Vagina (tissue), 2 donors: ENCODE data around the gene RAPGEF3. TPM values are rescaled to one million over a fixed set of nuclear protein-coding genes. Genes with fewer than 3 reads are reported as not detected.

Source experiments
- DNase-seq, 2 donors: peaks; one replicate each; pipeline ENCODE4 v3.0.0-alpha.2; 2017; ENCODE audit errors: extremely low spot score in 2 of 2
- H3K27ac ChIP-seq: fragments of 200-600 bp; sonication (generic); one replicate; pipeline ENCODE4 v1.5.1; 2019
- H3K27me3 ChIP-seq: fragments of 200-600 bp; sonication (generic); one replicate; pipeline ENCODE4 v1.5.1; 2019
- H3K36me3 ChIP-seq, 2 donors: fragments of 200-600 bp; sonication (generic); one replicate each; pipeline ENCODE4 v1.5.1; 2017 to 2019
- H3K4me1 ChIP-seq: fragments of 200-600 bp; sonication (generic); one replicate; pipeline ENCODE4 v1.5.1; 2019
- H3K4me3 ChIP-seq, 2 donors: fragments of 200-600 bp; sonication (generic); 1 replicate in 1 of 2; 2 replicates in 1 of 2; pipeline ENCODE4 v1.5.1; 2016 to 2019
- H3K9me3 ChIP-seq: fragments of 200-600 bp; sonication (generic); one replicate; pipeline ENCODE4 v1.5.1; 2019
- POLR2A ChIP-seq, 2 donors: fragments of 450-650 bp; IDR thresholded peaks; one replicate each; pipeline ENCODE4 v1.6.1; 2017; ENCODE audit warnings: antibody characterized with exemption in 2 of 2, mild to moderate bottlenecking in 2 of 2, moderate library complexity in 2 of 2
- POLR2AphosphoS5 ChIP-seq, 2 donors: sonication (generic); formaldehyde crosslinking; IDR thresholded peaks; one replicate each; pipeline ENCODE4 v1.9.0; 2017; ENCODE audit warnings: antibody characterized with exemption in 2 of 2, mild to moderate bottlenecking in 2 of 2, low read depth in 1 of 2; ENCODE audit not compliant: insufficient read depth in 1 of 2
- intact Hi-C: fragments of 100-400 bp; cut with DNase I; formaldehyde crosslinking; loops from one replicate; pipeline ENCODE4 v1.15.1; 2023
- total RNA-seq: library from RNA; depleted of rRNA; stranded (reverse); fragments of >200 nt; gene quantifications from one replicate; pipeline ENCODE4 v1.2.3, GENCODE V29; 2016
- TF ChIP-seq, protein P1 (sequence below), 3 experiments: fragments of 450-650 bp in 2 of 3; fragments of 200-600 bp in 1 of 3; sonication (generic) in 1 of 3; IDR thresholded peaks; one replicate each; pipeline ENCODE4 v1.5.1; 2017 to 2019; ENCODE audit warnings: antibody characterized with exemption in 3 of 3, mild to moderate bottlenecking in 2 of 3, moderate library complexity in 2 of 3

RAPGEF3 gene
- total RNA-seq, 1 donor from 2014 or later: 52.3 TPM

DNA sequence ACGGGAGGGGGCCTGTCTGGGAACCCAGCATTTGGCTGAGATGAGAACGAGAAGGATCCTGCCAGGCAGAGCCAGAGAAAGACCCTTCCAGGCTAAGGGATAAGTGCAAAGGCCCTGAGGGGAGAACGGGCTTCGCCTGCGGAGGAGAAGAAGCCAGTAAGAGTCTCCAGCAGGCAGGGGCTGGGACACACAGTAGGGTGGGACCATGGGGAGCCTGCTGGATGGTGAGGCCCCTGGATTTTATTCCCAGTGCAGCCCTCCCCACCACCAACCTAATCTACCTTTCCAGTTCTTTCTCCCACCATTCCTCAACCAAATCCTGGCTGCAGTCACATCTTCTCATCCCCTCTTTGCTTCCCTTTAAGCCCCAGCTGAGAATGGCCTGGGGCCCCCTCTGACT, 12.6 kb downstream of the RAPGEF3 start:
- intact Hi-C loops: no loop called here
- no peak for DNase-seq
- TF ChIP-seq, protein P1, sequence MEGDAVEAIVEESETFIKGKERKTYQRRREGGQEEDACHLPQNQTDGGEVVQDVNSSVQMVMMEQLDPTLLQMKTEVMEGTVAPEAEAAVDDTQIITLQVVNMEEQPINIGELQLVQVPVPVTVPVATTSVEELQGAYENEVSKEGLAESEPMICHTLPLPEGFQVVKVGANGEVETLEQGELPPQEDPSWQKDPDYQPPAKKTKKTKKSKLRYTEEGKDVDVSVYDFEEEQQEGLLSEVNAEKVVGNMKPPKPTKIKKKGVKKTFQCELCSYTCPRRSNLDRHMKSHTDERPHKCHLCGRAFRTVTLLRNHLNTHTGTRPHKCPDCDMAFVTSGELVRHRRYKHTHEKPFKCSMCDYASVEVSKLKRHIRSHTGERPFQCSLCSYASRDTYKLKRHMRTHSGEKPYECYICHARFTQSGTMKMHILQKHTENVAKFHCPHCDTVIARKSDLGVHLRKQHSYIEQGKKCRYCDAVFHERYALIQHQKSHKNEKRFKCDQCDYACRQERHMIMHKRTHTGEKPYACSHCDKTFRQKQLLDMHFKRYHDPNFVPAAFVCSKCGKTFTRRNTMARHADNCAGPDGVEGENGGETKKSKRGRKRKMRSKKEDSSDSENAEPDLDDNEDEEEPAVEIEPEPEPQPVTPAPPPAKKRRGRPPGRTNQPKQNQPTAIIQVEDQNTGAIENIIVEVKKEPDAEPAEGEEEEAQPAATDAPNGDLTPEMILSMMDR (IDR thresholded peaks at IDR 0.05): no peak
- TF ChIP-seq POLR2A (IDR thresholded peaks at IDR 0.05): no peak
- Histone ChIP-seq H3K4me3 (no peak overlapping the region), H3K36me3 (peaks cover 0 to 5% of the 10 kb centered on the region in 2 donors), H3K4me1 (peaks cover 6% of the 10 kb centered on the region), H3K9me3 (no peaks in the 10 kb centered on the region), H3K27me3 (no peaks in the 10 kb centered on the region), H3K27ac (no peak overlapping the region)

DNA sequence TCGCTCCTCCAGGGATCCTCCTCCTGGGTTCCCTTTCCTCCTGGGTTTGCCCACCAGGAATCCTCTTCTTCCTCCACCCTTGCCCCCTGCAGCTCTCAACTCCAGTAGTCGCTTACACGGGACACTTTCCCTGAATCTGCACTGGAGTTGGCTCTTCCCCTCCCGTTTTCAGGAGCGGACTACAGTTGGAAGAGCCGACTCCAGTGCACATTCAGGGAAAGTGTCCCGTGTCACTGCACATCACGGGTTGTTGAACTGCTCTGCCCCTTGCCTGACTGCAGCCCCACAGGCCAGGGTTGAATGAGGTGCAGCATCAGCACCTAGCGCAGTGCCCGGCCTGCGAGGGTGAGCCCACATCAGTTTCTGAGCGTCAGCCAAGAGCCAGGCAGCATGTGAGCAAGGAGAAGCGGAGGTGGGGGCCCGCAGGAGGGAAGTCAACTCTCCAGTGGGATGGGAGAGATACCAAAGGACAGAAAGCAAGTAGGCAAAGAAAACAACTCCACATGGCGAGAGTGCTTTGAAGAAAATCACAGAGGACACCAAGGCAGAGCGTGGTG, 13.1 kb downstream of the RAPGEF3 start:
- H3K4me3 ChIP-seq: no peak overlapping the region
- TF ChIP-seq POLR2AphosphoS5 (IDR thresholded peaks at IDR 0.05; ENCODE audit: insufficient read depth in 1 of 2, low read depth in 1 of 2): no peak
- TF ChIP-seq, protein P1 (IDR thresholded peaks at IDR 0.05): no peak
- TF ChIP-seq POLR2A (IDR thresholded peaks at IDR 0.05): no peak
- peaks cover 11% of the 10 kb centered on the region for H3K4me1 ChIP-seq
- no peaks in the 10 kb centered on the region for H3K36me3 ChIP-seq
- H3K27ac ChIP-seq: no peak overlapping the region
- no peaks in the 10 kb centered on the region for H3K9me3 ChIP-seq
- intact Hi-C loops: no loop called here
- H3K27me3 ChIP-seq: no peaks in the 10 kb centered on the region
- DNase-seq: no peak

DNA sequence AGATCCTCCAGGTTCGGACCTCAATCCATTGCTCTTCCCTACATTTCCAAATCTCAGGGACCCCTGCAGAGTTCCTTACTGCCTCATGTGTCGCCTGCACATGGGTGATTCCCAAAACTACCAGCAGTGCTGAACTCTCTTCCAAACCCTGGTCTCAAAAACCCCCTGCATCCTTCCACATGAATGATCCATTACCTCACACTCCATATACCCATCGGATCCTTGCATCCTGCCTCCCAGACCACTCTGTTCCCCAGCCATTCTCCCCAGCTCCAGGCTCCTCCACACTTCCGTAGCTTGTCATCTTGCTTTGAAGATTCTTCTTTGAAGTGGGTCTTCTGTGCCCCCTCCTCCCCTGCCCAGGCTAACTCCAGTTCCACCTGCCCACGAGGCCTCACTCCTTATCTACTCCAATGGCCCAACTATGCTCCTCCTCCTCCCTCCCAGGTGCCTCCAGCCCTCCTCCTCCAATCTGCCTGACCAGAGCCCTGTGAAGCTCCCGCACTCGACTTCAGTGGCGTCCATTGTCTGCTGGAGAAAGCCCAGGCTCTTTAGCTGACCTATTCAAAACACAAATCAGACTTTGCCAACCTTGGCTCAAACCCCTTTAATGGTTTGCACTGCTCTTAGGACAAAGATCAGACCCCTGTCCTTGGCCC, 13.8 kb downstream of the RAPGEF3 start:
- Histone ChIP-seq H3K27ac (no peak overlapping the region), H3K4me1 (peaks cover 18% of the 10 kb centered on the region), H3K36me3 (no peaks in the 10 kb centered on the region), H3K4me3 (no peak overlapping the region), H3K27me3 (no peaks in the 10 kb centered on the region), H3K9me3 (no peaks in the 10 kb centered on the region)
- TF ChIP-seq POLR2A (IDR thresholded peaks at IDR 0.05): no peak
- no peak for TF ChIP-seq POLR2AphosphoS5 (IDR thresholded peaks at IDR 0.05; ENCODE audit: insufficient read depth in 1 of 2, low read depth in 1 of 2)
- TF ChIP-seq, protein P1 (IDR thresholded peaks at IDR 0.05): no peak
- DNase-seq: no peak
- intact Hi-C loops: no loop called here

DNA sequence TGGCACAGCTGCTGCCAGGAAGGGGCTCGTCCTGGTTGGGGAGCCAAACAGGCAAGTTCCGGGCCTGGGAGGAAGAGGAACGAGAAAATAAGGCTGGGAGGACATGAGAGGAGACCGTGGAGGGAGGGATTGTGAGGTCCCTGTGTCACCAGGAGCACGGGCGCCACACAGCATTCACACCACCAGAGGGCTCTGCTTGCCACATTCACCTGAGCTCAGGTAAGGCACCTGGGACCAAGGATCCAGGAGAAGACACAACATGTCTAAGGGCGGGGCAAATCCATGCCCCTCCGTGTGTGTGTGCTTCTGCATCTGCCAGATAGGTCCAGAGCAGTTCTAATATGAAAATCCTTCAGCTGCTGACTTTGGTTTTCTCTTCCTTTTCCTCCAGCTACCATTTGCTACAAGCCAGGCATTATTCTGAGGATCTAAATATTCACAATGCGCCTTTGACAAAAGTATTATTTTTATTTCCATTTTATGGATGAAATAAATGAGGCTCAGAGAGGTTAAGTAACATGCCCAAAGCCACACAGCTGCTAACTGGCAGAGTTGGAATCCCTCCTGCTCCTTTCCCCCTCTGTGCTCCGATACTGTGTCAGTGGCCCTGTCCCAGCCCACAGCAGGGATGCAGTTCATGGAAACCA, 14.6 kb downstream of the RAPGEF3 start:
- no peak overlapping the region for H3K4me3 ChIP-seq
- DNase-seq: no peak
- H3K27ac ChIP-seq: no peak overlapping the region
- H3K9me3 ChIP-seq: no peaks in the 10 kb centered on the region
- H3K4me1 ChIP-seq: peaks cover 22% of the 10 kb centered on the region
- TF ChIP-seq POLR2A (IDR thresholded peaks at IDR 0.05): no peak
- TF ChIP-seq, protein P1 (IDR thresholded peaks at IDR 0.05): peak; percentile 27 to 46 (median 42)
- H3K27me3 ChIP-seq: no peaks in the 10 kb centered on the region
- intact Hi-C loops: no loop called here
- no peaks in the 10 kb centered on the region for H3K36me3 ChIP-seq

DNA sequence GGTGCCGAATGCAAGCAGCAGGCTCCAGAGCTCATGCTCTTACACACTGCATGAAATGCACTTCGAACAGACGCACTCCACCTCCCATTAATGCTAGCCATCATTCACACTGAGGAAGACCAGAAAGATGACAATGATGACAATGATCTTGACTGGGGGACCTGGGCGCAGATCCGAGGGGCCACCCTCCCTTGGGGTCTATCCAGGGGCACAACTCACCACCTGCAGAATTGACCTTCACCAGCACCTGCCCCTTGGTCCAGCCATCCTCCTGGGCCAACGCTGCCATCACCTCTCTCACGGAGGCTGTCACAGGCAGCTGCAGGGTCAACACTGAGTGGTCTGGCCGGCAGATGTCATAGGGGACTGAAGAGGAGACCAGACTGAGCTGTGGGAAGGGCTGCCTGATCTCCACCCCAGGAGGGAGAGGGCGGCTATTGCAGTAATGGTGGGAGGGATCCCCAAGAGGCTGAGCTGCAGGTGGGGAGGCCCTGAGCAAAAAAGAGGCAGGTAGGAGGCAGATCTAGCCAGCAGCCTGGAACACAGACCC, 15.3 kb downstream of the RAPGEF3 start:
- TF ChIP-seq POLR2A (IDR thresholded peaks at IDR 0.05): no peak
- TF ChIP-seq POLR2AphosphoS5 (IDR thresholded peaks at IDR 0.05; ENCODE audit: insufficient read depth in 1 of 2, low read depth in 1 of 2): no peak
- TF ChIP-seq, protein P1 (IDR thresholded peaks at IDR 0.05): no peak
- no peak overlapping the region for H3K4me3 ChIP-seq
- no peaks in the 10 kb centered on the region for H3K27me3 ChIP-seq
- intact Hi-C loops: no loop called here
- H3K27ac ChIP-seq: no peak overlapping the region
- no peak for DNase-seq
- peaks cover 23% of the 10 kb centered on the region for H3K4me1 ChIP-seq
- no peaks in the 10 kb centered on the region for H3K9me3 ChIP-seq
- H3K36me3 ChIP-seq: no peaks in the 10 kb centered on the region
